ENCODE measurements around the gene MAD1L1. TPM values are rescaled to one million over a fixed set of nuclear protein-coding genes. Genes with fewer than 3 reads are reported as not detected.
"Not testable (repeated sequence)": the region's sequence is repeated elsewhere in the genome, so short reads cannot be mapped to it uniquely, and the experiment has no call there.

The MAD1L1 gene
- total and polyA plus RNA-seq, 10 donors, result 47.3 to 118 (median 68.2) TPM

GRCh38 chr7:1931951-1932270 is 300.8 kb downstream of the MAD1L1 start:
- H3K4me3 ChIP-seq, result no peak overlapping the region
- H3K36me3 ChIP-seq, result peaks cover 0 to 67% (median 24%) of the 10 kb centered on the region in 6 donors
- 92 to 96% (median 94%) methylated on average over 7 to 9 of the region's 9 CpGs for WGBS, 5 donors
- H3K4me1 ChIP-seq, result peaks cover 0 to 76% (median 19%) of the 10 kb centered on the region in 6 donors
- peak; percentile 51 for DNase-seq
- intact Hi-C loops (cut with DNase I; ENCODE audit: low total_unique reads), result no loop called here
- TF ChIP-seq POLR2A (IDR thresholded peaks at IDR 0.05) (no peak), CTCF (IDR thresholded peaks at IDR 0.05 in 8 of 11, conservative IDR thresholded peaks at IDR 0.05 in 3 of 11) (no peak)
- no peaks in the 10 kb centered on the region for H3K9me3 ChIP-seq
- no peaks in the 10 kb centered on the region for H3K27me3 ChIP-seq (replicated peaks in 1 of 7)
- H3K27ac ChIP-seq, result peak overlapping the region in 1 of 8 donors; percentile 17

- Histone ChIP-seq H3K36me3 (peaks cover 0 to 62% (median 20%) of the 10 kb centered on the region in 6 donors), H3K4me3 (no peak overlapping the region), H3K4me1 (peaks cover under 1 to 77% (median 20%) of the 10 kb centered on the region in 6 donors), H3K27ac (peak overlapping the region in 1 of 8 donors; percentile 17), H3K27me3 (replicated peaks in 1 of 7) (no peaks in the 10 kb centered on the region), H3K9me3 (no peaks in the 10 kb centered on the region)
- no peak for TF ChIP-seq POLR2AphosphoS5 (IDR thresholded peaks at IDR 0.05)
- TF ChIP-seq POLR2A (IDR thresholded peaks at IDR 0.05), result no peak
- no peak for TF ChIP-seq CTCF (IDR thresholded peaks at IDR 0.05 in 8 of 11, conservative IDR thresholded peaks at IDR 0.05 in 3 of 11)
- 77 to 91% (median 84%) methylated on average over 22 of the region's 22 CpGs for whole genome bisulfite sequencing, 5 donors
- intact Hi-C loops (cut with DNase I; ENCODE audit: low total_unique reads), result no loop called here
- peak; percentile 56 for DNase-seq
Observed at GRCh38 chr7:1931256-1931950, 301.3 kb downstream of the MAD1L1 start.

DNA sequence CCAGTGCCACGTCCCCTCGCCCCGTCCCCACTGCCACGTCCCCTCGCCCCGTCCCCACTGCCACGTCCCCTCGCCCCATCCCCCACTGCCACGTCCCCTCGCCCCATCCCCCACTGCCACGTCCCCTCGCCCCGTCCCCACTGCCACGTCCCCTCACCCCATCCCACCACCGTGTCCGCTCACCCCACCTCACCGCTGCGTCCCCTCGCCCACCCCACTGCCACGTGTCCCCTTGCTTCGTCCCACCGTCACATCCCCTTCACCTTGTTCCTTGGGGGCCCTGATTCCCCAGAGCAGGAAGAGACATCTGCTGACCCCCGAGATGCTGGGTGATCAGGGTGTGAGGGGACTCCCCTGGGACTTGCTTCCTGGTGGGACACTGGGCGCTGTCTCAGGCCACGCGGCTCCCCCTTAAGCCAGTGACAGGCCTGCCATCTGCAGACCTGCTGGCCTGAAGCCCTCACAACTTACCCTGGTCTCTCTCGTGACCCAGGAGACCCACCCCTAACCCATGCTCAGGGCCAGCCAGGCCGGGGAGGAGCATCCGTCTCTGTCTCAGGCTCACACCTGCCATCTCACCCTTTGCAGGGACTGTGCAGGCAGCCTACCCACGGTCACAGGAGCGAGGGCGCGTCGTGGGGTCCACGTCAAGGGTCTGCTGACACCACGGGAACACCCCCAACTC is 302.2 kb downstream of the MAD1L1 start:
- H3K4me1 ChIP-seq, result peaks cover 5 to 79% (median 28%) of the 10 kb centered on the region in 6 donors
- intact Hi-C loops (cut with DNase I; ENCODE audit: low total_unique reads), result no loop called here
- DNase-seq, result peak; percentile 64
- H3K9me3 ChIP-seq, result no peaks in the 10 kb centered on the region
- peaks cover 0 to 53% (median 12%) of the 10 kb centered on the region in 6 donors for H3K36me3 ChIP-seq
- H3K4me3 ChIP-seq, result no peak overlapping the region
- no peak for TF ChIP-seq POLR2AphosphoS5 (IDR thresholded peaks at IDR 0.05)
- no peak for TF ChIP-seq POLR2A (IDR thresholded peaks at IDR 0.05)
- TF ChIP-seq CTCF (IDR thresholded peaks at IDR 0.05 in 8 of 11, conservative IDR thresholded peaks at IDR 0.05 in 3 of 11), result no peak
- H3K27ac ChIP-seq, result peak overlapping the region in 1 of 8 donors; percentile 33
- 87 to 94% (median 91%) methylated on average over 22 to 34 of the region's 36 CpGs for WGBS, 5 donors
- no peaks in the 10 kb centered on the region for H3K27me3 ChIP-seq (replicated peaks in 1 of 7)

- H3K4me3 ChIP-seq; H3K27ac ChIP-seq; H3K9me3 ChIP-seq; H3K27me3 ChIP-seq (replicated peaks in 1 of 7); intact Hi-C loops (cut with DNase I; ENCODE audit: low total_unique reads): not testable (repeated sequence)
- WGBS, 5 donors, result 93 to 97% (median 95%) methylated on average over 18 to 29 of the region's 29 CpGs
- Histone ChIP-seq H3K36me3 (peaks cover 0 to 44% (median 9%) of the 10 kb centered on the region in 6 donors), H3K4me1 (peaks cover 5 to 82% (median 39%) of the 10 kb centered on the region in 6 donors)
- peak; percentile 53 for DNase-seq
Observed at GRCh38 chr7:1929349-1929925, 303.3 kb downstream of the MAD1L1 start.
